Heart left ventricle (tissue), 13 donors: ENCODE data around the gene ZNF768.

Source experiments
- CTCF ChIP-seq, 12 donors: fragments of 200-600 bp; sonication (generic) in 4 of 12; IDR thresholded peaks; one replicate each; pipeline versions ENCODE4 v1.5.0 to v1.8.0; 2018 to 2022; ENCODE audit warnings: antibody characterized with exemption in 12 of 12, mild to moderate bottlenecking in 5 of 12
- POLR2A ChIP-seq, 2 donors: fragments of 450-650 bp; IDR thresholded peaks; one replicate each; pipeline ENCODE4 v1.6.1; 2017; ENCODE audit warnings: antibody characterized with exemption in 2 of 2, mild to moderate bottlenecking in 2 of 2, moderate library complexity in 2 of 2
- donor health status: ischemic (EF 13 %, LVEDD 7.1; RV severe dilation, severe dysfunction).
- donor health status: DM: no; HTN: yes; CAD: no.
- donor health status: DM: no; HTN: no; CAD: no.
- donor health status: ischemic (EF 25% LVEDD 6.9; RV normal size, moderate dysfunction).
- donor health status: ischemic (EF 25% LVEDD 5.7; RV mildly dilated, moderate dysfunction).
- donor health status: ischemic (EF 35%, LVEDD 5.7; RV mildly dilated, moderate dysfunction).
- donor health status: nonischemic (EF 11% LVEDD 7.7; RV severe dilation, severe dysfunction).
- donor health status: DM: yes; HTN: yes; CAD: no.
- donor health status: PGD.
- donor health status: ischemic (EF 29% LVEDD 5.4; RV normal size, mild dysfunction).
- donor health status: nonischemic (EF 23%, LVEDD 6.1; RV moderate dilation, normal function).

GRCh38 chr16:30510376-30510938 is 15.9 kb downstream of the ZNF768 start:
- TF ChIP-seq POLR2A (IDR thresholded peaks at IDR 0.05) (no peak), CTCF (IDR thresholded peaks at IDR 0.05) (no peak)
